Loucy (cell line): Measurements from ENCODE around the gene SNX21.

Experiments used
- CTCF ChIP-seq: fragments of 200-600 bp; sonication (generic); conservative IDR thresholded peaks from 2 replicates; pipeline ENCODE4 v1.5.1; 2014; ENCODE audit warnings: mild to moderate bottlenecking, antibody characterized with exemption, low read length
- EZH2phosphoT487 ChIP-seq: fragments of 200-600 bp; IDR thresholded peaks from 2 replicates; pipeline ENCODE4 v1.6.1; 2018; ENCODE audit warnings: antibody characterized with exemption, mild to moderate bottlenecking, moderate library complexity, borderline replicate concordance

- no peak for TF ChIP-seq EZH2phosphoT487
- no peak for TF ChIP-seq CTCF
These were observed 15.4 kb upstream of the SNX21 start for GRCh38 chr20:45818239-45818638.
